OCI-LY1 (cell line): ENCODE measurements around the gene ADAM12.

ENCODE experiments used
- H2AFZ ChIP-seq: fragments of 200-600 bp; sonication (generic), shearing (Covaris generic); 2 replicates; pipeline ENCODE4 v1.6.0; 2014; ENCODE audit warnings: antibody characterized with exemption, mild to moderate bottlenecking, low read length
- H3F3A ChIP-seq: fragments of 200-600 bp; sonication (generic), shearing (Covaris generic); 2 replicates; pipeline ENCODE4 v1.6.0; 2014; ENCODE audit warnings: mild to moderate bottlenecking, antibody characterized with exemption, low read length, moderate library complexity; ENCODE audit not compliant: insufficient read depth
- H3K27ac ChIP-seq: fragments of 200-600 bp; sonication (generic); 2 replicates; pipeline ENCODE4 v1.5.1; 2014; ENCODE audit warnings: low read length, mixed run types, mild to moderate bottlenecking, low read depth; ENCODE audit not compliant: poor library complexity, severe bottlenecking
- H3K27me3 ChIP-seq: fragments of 200-600 bp; sonication (generic); 2 replicates; pipeline ENCODE4 v1.6.0; 2014; ENCODE audit warnings: antibody characterized with exemption, mild to moderate bottlenecking, low read length, moderate library complexity; ENCODE audit not compliant: insufficient read depth
- H3K36me3 ChIP-seq: fragments of 200-600 bp; sonication (generic); 2 replicates; pipeline ENCODE4 v1.6.1; 2014; ENCODE audit warnings: mild to moderate bottlenecking, antibody characterized with exemption, low read length, moderate library complexity, mixed read lengths; ENCODE audit not compliant: insufficient read depth
- H3K4me1 ChIP-seq: fragments of 200-600 bp; sonication (generic); 2 replicates; pipeline ENCODE4 v1.5.1; 2014; ENCODE audit warnings: mild to moderate bottlenecking, low read length, moderate library complexity; ENCODE audit not compliant: insufficient read depth, severe bottlenecking
- H3K4me2 ChIP-seq: fragments of 200-600 bp; sonication (generic), shearing (Covaris generic); 2 replicates; pipeline ENCODE4 v1.6.1; 2014; ENCODE audit warnings: low read length
- H3K4me3 ChIP-seq: fragments of 200-600 bp; sonication (generic); 2 replicates; pipeline ENCODE4 v1.5.1; 2014; ENCODE audit warnings: low read length, low read depth, mild to moderate bottlenecking, mixed read lengths; ENCODE audit not compliant: poor library complexity, severe bottlenecking
- H3K79me2 ChIP-seq: fragments of 200-600 bp; shearing (Covaris generic); 2 replicates; pipeline ENCODE4 v1.6.1; 2016; ENCODE audit warnings: mixed run types, low read length, mixed read lengths; ENCODE audit not compliant: insufficient read depth
- H3K9ac ChIP-seq: fragments of 200-600 bp; sonication (generic), shearing (Covaris generic); 2 replicates; pipeline ENCODE4 v1.6.1; 2014; ENCODE audit warnings: mild to moderate bottlenecking, low read length, mixed read lengths
- H3K9me2 ChIP-seq: fragments of 200-600 bp; sonication (generic), shearing (Covaris generic); 2 replicates; pipeline ENCODE4 v1.6.1; 2014; ENCODE audit warnings: low read depth, mild to moderate bottlenecking, low read length, mixed read lengths
- H3K9me3 ChIP-seq: fragments of 200-600 bp; shearing (Covaris generic); 2 replicates; pipeline ENCODE4 v1.6.1; 2014; ENCODE audit warnings: low read length, mixed read lengths
- H4K20me1 ChIP-seq: fragments of 200-600 bp; sonication (generic), shearing (Covaris generic); 2 replicates; pipeline ENCODE4 v1.6.0; 2016; ENCODE audit warnings: mild to moderate bottlenecking, low read length; ENCODE audit not compliant: insufficient read depth
- CTCF ChIP-seq: fragments of 200-600 bp; sonication (generic), shearing (Covaris generic); IDR thresholded peaks from 2 replicates; pipeline ENCODE4 v1.5.1; 2017; ENCODE audit warnings: mild to moderate bottlenecking, antibody characterized with exemption, low read length, moderate library complexity, mixed read lengths
- EZH2 ChIP-seq: fragments of 200-600 bp; sonication (generic), shearing (Covaris generic); IDR thresholded peaks from 2 replicates; pipeline ENCODE4 v1.8.0; 2017; ENCODE audit warnings: borderline replicate concordance, mixed run types, mild to moderate bottlenecking, antibody characterized with exemption, low read length, moderate library complexity, mixed read lengths

The ADAM12 gene

GRCh38 chr10:126223512-126224067 is 164.7 kb downstream of the ADAM12 start:
- Histone ChIP-seq H4K20me1 (no peaks in the 10 kb centered on the region), H3K36me3 (no peaks in the 10 kb centered on the region), H3K4me2 (no peak overlapping the region), H3F3A (no peaks in the 10 kb centered on the region), H2AFZ (no peak overlapping the region), H3K79me2 (no peaks in the 10 kb centered on the region), H3K9ac (no peak overlapping the region), H3K4me3 (no peak overlapping the region), H3K9me3 (no peaks in the 10 kb centered on the region), H3K27me3 (0 out of 2 replicates have a peak, but pooled peaks cover 2% of the 10 kb centered on the region), H3K4me1 (no peaks in the 10 kb centered on the region), H3K27ac (no peak overlapping the region), H3K9me2 (no peaks in the 10 kb centered on the region)
- no peak for TF ChIP-seq CTCF
- no peak for TF ChIP-seq EZH2

GRCh38 chr10:126222736-126223511 is 165.4 kb downstream of the ADAM12 start:
- Histone ChIP-seq H3K4me2 (no peak overlapping the region), H3K27me3 (0 out of 2 replicates have a peak, but pooled peaks cover 2% of the 10 kb centered on the region), H4K20me1 (no peaks in the 10 kb centered on the region)

GRCh38 chr10:126221874-126222273 is 166.4 kb downstream of the ADAM12 start:
- Histone ChIP-seq H3K9ac (no peak overlapping the region), H4K20me1 (no peaks in the 10 kb centered on the region), H3K9me3 (no peaks in the 10 kb centered on the region), H3K4me2 (no peak overlapping the region), H3K36me3 (no peaks in the 10 kb centered on the region), H3F3A (no peaks in the 10 kb centered on the region), H3K4me3 (no peak overlapping the region), H3K4me1 (no peaks in the 10 kb centered on the region), H3K27me3 (0 out of 2 replicates have a peak, but pooled peaks cover 2% of the 10 kb centered on the region), H3K79me2 (no peaks in the 10 kb centered on the region), H3K27ac (no peak overlapping the region), H3K9me2 (no peaks in the 10 kb centered on the region), H2AFZ (no peak overlapping the region)
- TF ChIP-seq CTCF: no peak
- TF ChIP-seq EZH2: no peak

More at GRCh38 chr10:126222736-126223511, 165.4 kb downstream of the ADAM12 start:
- Histone ChIP-seq H2AFZ (no peak overlapping the region), H3K27ac (no peak overlapping the region), H3K4me1 (no peaks in the 10 kb centered on the region), H3K36me3 (no peaks in the 10 kb centered on the region), H3K4me3 (no peak overlapping the region), H3K9ac (no peak overlapping the region), H3F3A (no peaks in the 10 kb centered on the region), H3K9me3 (no peaks in the 10 kb centered on the region), H3K9me2 (no peaks in the 10 kb centered on the region), H3K79me2 (no peaks in the 10 kb centered on the region)
- no peak for TF ChIP-seq CTCF
- no peak for TF ChIP-seq EZH2
